ENCODE data around the gene BCL2L14.

- TF ChIP-seq CTCF (IDR thresholded peaks at IDR 0.05) (no peak), POLR2A (IDR thresholded peaks at IDR 0.05) (no peak)
These were observed 36.9 kb downstream of the BCL2L14 start for GRCh38 chr12:12107678-12108077.

Measured in lower leg skin (tissue), 3 donors.